ENCODE measurements around the gene STIM2.

- TF ChIP-seq, protein P1, sequence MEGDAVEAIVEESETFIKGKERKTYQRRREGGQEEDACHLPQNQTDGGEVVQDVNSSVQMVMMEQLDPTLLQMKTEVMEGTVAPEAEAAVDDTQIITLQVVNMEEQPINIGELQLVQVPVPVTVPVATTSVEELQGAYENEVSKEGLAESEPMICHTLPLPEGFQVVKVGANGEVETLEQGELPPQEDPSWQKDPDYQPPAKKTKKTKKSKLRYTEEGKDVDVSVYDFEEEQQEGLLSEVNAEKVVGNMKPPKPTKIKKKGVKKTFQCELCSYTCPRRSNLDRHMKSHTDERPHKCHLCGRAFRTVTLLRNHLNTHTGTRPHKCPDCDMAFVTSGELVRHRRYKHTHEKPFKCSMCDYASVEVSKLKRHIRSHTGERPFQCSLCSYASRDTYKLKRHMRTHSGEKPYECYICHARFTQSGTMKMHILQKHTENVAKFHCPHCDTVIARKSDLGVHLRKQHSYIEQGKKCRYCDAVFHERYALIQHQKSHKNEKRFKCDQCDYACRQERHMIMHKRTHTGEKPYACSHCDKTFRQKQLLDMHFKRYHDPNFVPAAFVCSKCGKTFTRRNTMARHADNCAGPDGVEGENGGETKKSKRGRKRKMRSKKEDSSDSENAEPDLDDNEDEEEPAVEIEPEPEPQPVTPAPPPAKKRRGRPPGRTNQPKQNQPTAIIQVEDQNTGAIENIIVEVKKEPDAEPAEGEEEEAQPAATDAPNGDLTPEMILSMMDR (IDR thresholded peaks at IDR 0.05): no peak
- TF ChIP-seq POLR2A (IDR thresholded peaks at IDR 0.05) (no peak), EP300 (IDR thresholded peaks at IDR 0.05; ENCODE audit: low read depth) (no peak)
Measured at GRCh38 chr4:26935397-26935796, 74.8 kb downstream of the STIM2 start.

Data from transverse colon (tissue), 3 donors.